Esophagus muscularis mucosa (tissue), 4 donors: ENCODE data around the gene MAD1L1. TPM values are rescaled to one million over a fixed set of nuclear protein-coding genes. Genes with fewer than 3 reads are reported as not detected.
"Not testable (repeated sequence)": the region's sequence is repeated elsewhere in the genome, so short reads cannot be mapped to it uniquely, and the experiment has no call there.

ENCODE experiments used
- DNase-seq: peaks from one replicate; pipeline ENCODE4 v3.0.0-alpha.2; 2017; ENCODE audit errors: extremely low spot score
- H3K27ac ChIP-seq, 4 donors: fragments of 200-600 bp; sonication (generic); replicated peaks in 1 of 4; 1 replicate in 3 of 4; 2 replicates in 1 of 4; pipeline ENCODE4 v1.5.1; 2016 to 2019; ENCODE audit warnings: mild to moderate bottlenecking in 1 of 4
- H3K27me3 ChIP-seq, 4 donors: fragments of 200-600 bp; sonication (generic); one replicate each; pipeline versions ENCODE4 v1.5.1 to v1.6.0; 2016 to 2019
- H3K36me3 ChIP-seq, 4 donors: fragments of 200-600 bp; sonication (generic); one replicate each; pipeline ENCODE4 v1.5.1; 2016 to 2019
- H3K4me1 ChIP-seq, 4 donors: fragments of 200-600 bp; sonication (generic); one replicate each; pipeline ENCODE4 v1.5.1; 2016 to 2019
- H3K4me3 ChIP-seq, 4 donors: fragments of 200-600 bp; sonication (generic); 1 replicate in 2 of 4; 2 replicates in 2 of 4; pipeline ENCODE4 v1.5.1; 2016 to 2019; ENCODE audit warnings: mild to moderate bottlenecking in 4 of 4, moderate library complexity in 1 of 4
- H3K9me3 ChIP-seq, 4 donors: fragments of 200-600 bp; sonication (generic); 1 replicate in 3 of 4; 2 replicates in 1 of 4; pipeline ENCODE4 v1.5.1; 2016 to 2019
- EP300 ChIP-seq: sonication (generic); formaldehyde crosslinking; IDR thresholded peaks from one replicate; pipeline ENCODE4 v1.6.1; 2017; ENCODE audit warnings: antibody characterized with exemption
- POLR2A ChIP-seq: fragments of 450-650 bp; IDR thresholded peaks from one replicate; pipeline ENCODE4 v1.6.1; 2017; ENCODE audit warnings: antibody characterized with exemption, moderate library complexity, mild to moderate bottlenecking, low read depth
- POLR2AphosphoS5 ChIP-seq, 2 donors: sonication (generic); formaldehyde crosslinking; IDR thresholded peaks; one replicate each; pipeline ENCODE4 v1.6.1; 2017; ENCODE audit warnings: antibody characterized with exemption in 2 of 2
- WGBS: methylation state at CpG from one replicate; pipeline ENCODE4 v1.1.5; 2018; 5-methylcytosine and 5-hydroxymethylcytosine counted together
- intact Hi-C: fragments of 100-400 bp; cut with DNase I; formaldehyde crosslinking; loops from one replicate; pipeline ENCODE4 v1.15.1; 2023
- total RNA-seq, 4 donors: library from RNA; depleted of rRNA; stranded (reverse); fragments of >200 nt; gene quantifications; one replicate each; pipeline versions ENCODE4 v1.1.0 to v1.2.1, GENCODE V29; 2016
- TF ChIP-seq, protein P1 (sequence below), 3 experiments: fragments of 200-600 bp in 2 of 3; fragments of 450-650 bp in 1 of 3; sonication (generic) in 2 of 3; IDR thresholded peaks; one replicate each; pipeline ENCODE4 v1.5.1; 2017 to 2019; ENCODE audit warnings: antibody characterized with exemption in 3 of 3, mild to moderate bottlenecking in 2 of 3, moderate library complexity in 1 of 3

The MAD1L1 gene
- total RNA-seq, 4 donors from 2014 or later = 22.2 to 33.1 (median 29.5) TPM

DNA sequence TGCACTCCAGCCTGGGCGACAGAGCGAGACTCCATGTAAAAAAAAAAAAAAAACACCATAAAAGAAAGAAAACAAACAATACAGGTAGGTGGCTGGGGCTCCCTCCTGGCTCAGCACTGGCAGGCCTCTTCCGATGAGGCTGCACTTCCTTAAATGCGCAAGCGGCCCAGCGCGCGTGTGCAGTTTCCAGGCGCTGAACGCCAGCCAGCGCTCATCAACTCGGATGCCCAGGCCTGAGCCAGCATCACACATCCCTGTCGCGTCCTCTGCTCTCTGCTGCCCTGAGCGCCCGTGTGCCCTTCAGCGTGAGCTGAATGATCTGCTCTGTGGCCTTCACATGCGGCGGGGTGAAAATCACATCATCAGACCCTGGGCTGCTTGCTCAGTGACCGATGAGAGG lies 41.1 kb upstream of the MAD1L1 start:
- Histone ChIP-seq H3K27ac (no peak overlapping the region), H3K36me3 (peaks cover 0 to 63% (median 50%) of the 10 kb centered on the region in 4 donors), H3K4me3 (no peak overlapping the region), H3K4me1 (peaks cover 0 to 6% (median 5%) of the 10 kb centered on the region in 4 donors), H3K27me3 (no peaks in the 10 kb centered on the region), H3K9me3 (no peaks in the 10 kb centered on the region)
- TF ChIP-seq POLR2AphosphoS5 (IDR thresholded peaks at IDR 0.05) = no peak
- no peak for TF ChIP-seq POLR2A
- TF ChIP-seq, protein P1, sequence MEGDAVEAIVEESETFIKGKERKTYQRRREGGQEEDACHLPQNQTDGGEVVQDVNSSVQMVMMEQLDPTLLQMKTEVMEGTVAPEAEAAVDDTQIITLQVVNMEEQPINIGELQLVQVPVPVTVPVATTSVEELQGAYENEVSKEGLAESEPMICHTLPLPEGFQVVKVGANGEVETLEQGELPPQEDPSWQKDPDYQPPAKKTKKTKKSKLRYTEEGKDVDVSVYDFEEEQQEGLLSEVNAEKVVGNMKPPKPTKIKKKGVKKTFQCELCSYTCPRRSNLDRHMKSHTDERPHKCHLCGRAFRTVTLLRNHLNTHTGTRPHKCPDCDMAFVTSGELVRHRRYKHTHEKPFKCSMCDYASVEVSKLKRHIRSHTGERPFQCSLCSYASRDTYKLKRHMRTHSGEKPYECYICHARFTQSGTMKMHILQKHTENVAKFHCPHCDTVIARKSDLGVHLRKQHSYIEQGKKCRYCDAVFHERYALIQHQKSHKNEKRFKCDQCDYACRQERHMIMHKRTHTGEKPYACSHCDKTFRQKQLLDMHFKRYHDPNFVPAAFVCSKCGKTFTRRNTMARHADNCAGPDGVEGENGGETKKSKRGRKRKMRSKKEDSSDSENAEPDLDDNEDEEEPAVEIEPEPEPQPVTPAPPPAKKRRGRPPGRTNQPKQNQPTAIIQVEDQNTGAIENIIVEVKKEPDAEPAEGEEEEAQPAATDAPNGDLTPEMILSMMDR (IDR thresholded peaks at IDR 0.05) = no peak
- TF ChIP-seq EP300 = no peak
- no peak for DNase-seq
- intact Hi-C loops = no loop called here
- 97% methylated on average over 19 of the region's 20 CpGs for WGBS

GRCh38 chr7:2272031-2272430 lies 39.3 kb upstream of the MAD1L1 start:
- no peaks in the 10 kb centered on the region for H3K9me3 ChIP-seq
- no peak overlapping the region for H3K4me3 ChIP-seq
- TF ChIP-seq POLR2A = no peak
- no peak for TF ChIP-seq EP300
- TF ChIP-seq, protein P1 (IDR thresholded peaks at IDR 0.05) = no peak
- TF ChIP-seq POLR2AphosphoS5 (IDR thresholded peaks at IDR 0.05) = no peak
- H3K36me3 ChIP-seq = peaks cover 0 to 61% (median 50%) of the 10 kb centered on the region in 4 donors
- intact Hi-C loops = no loop called here
- no peaks in the 10 kb centered on the region for H3K27me3 ChIP-seq
- 89% methylated on average over 8 of the region's 9 CpGs for WGBS
- no peak for DNase-seq
- H3K4me1 ChIP-seq = peaks cover 0 to 6% (median 5%) of the 10 kb centered on the region in 4 donors
- H3K27ac ChIP-seq = no peak overlapping the region

DNA sequence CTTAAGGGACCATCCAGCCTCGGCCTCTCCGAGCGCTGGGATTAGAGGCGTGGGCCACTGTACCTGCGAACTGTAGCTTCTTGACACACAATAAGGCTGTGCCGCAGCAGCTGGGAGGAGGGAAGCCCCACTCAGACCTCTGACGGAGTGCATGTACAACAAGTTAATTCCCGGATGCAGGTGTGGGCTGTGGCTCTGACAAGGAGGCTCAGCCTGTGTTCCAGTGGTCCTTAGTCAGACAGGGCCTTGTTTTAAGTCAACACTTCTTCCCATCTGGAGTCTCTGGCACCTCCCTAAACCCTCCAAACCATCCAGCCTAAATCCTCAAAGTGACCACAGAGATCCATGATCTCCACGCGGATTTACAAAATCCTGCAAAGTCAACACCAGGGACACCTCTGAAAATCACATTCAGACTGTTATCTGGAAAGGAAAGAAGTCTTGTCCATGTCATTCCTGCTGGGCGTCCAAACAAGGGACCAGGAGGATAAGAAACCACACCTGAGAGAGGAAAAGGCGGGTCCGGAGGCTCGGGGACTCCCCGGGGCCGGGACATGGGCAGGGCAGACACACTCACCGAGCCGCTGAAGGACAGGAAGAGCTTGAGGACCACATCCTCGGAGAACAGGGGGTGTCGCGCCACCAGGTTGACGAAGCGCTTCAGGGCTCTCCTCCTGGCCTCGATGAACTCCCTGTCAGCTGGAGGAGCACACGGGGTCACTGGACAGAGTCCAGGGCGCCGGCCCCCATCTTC lies 38.7 kb upstream of the MAD1L1 start:
- WGBS = 91% methylated on average over 18 of the region's 27 CpGs

DNA sequence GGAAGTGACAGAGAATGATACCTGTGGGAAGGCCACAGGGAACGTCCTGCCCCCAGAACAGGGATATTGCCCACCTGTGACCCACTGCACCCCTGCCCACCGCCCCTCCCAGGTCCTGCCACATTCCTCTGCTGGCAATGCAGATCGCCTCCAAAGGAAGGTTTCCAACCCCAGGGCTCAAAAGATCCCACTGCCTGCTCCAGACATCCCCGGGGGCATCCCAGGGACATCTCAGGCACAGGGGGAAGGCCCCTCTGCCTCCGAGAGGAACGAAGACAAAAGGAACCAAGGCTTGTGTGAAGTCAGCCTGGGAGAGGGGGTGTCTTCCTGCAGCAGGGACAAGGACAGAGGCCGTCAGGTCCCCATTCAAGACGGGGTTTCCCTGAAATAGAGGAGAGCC lies 37.8 kb upstream of the MAD1L1 start:
- Histone ChIP-seq H3K27ac (no peak overlapping the region), H3K27me3 (no peaks in the 10 kb centered on the region), H3K4me3 (no peak overlapping the region), H3K36me3 (peaks cover 0 to 63% (median 39%) of the 10 kb centered on the region in 4 donors), H3K4me1 (peaks cover 0 to 6% (median 5%) of the 10 kb centered on the region in 4 donors), H3K9me3 (no peaks in the 10 kb centered on the region)
- WGBS = 81% methylated on average over 5 of the region's 8 CpGs
- no peak for DNase-seq
- intact Hi-C loops = no loop called here
- TF ChIP-seq, protein P1 (IDR thresholded peaks at IDR 0.05) = no peak
- TF ChIP-seq EP300 = no peak
- no peak for TF ChIP-seq POLR2A
- TF ChIP-seq POLR2AphosphoS5 (IDR thresholded peaks at IDR 0.05) = no peak

More for the DNA sequence above, 38.7 kb upstream of the MAD1L1 start:
- H3K4me1 ChIP-seq = peaks cover 0 to 6% (median 5%) of the 10 kb centered on the region in 4 donors
- H3K9me3 ChIP-seq = no peaks in the 10 kb centered on the region
- no peak for TF ChIP-seq EP300
- TF ChIP-seq POLR2A = no peak
- DNase-seq = no peak
- H3K4me3 ChIP-seq = no peak overlapping the region
- no peak overlapping the region for H3K27ac ChIP-seq
- H3K36me3 ChIP-seq = peaks cover 0 to 60% (median 46%) of the 10 kb centered on the region in 4 donors
- H3K27me3 ChIP-seq = no peaks in the 10 kb centered on the region
- intact Hi-C loops = no loop called here

DNA sequence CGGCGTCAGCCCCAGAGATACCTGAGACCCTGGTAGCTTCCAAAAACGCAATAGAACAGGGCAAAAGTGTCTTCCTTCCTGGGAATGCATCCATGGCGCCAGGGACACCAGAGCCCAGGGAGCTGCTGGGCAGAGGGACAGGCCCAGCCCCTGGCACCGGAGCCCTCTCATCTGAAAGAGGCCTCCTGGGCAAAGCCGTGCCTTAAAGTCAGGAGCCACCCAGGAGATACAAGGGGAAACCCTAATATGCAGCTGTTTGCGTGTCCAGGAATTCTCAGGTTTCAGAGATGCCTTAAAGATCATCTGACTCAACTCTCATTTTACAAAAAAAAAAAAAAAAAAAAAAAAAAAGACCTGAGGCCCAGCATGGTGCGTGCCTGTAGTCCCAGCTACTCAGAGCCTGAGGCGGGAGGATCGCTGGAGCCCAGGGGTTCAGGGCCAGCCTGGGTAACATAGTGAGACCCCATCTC lies 37.3 kb upstream of the MAD1L1 start:
- no peak overlapping the region for H3K27ac ChIP-seq
- H3K9me3 ChIP-seq = no peaks in the 10 kb centered on the region
- intact Hi-C loops = no loop called here
- no peak for TF ChIP-seq EP300
- TF ChIP-seq POLR2AphosphoS5 (IDR thresholded peaks at IDR 0.05) = no peak
- no peak for TF ChIP-seq POLR2A
- TF ChIP-seq, protein P1 (IDR thresholded peaks at IDR 0.05) = no peak
- peaks cover 0 to 6% (median 5%) of the 10 kb centered on the region in 4 donors for H3K4me1 ChIP-seq
- DNase-seq = no peak
- no peaks in the 10 kb centered on the region for H3K27me3 ChIP-seq
- H3K4me3 ChIP-seq = no peak overlapping the region
- 92% methylated on average over 6 of the region's 10 CpGs for WGBS
- peaks cover 0 to 65% (median 40%) of the 10 kb centered on the region in 4 donors for H3K36me3 ChIP-seq

DNA sequence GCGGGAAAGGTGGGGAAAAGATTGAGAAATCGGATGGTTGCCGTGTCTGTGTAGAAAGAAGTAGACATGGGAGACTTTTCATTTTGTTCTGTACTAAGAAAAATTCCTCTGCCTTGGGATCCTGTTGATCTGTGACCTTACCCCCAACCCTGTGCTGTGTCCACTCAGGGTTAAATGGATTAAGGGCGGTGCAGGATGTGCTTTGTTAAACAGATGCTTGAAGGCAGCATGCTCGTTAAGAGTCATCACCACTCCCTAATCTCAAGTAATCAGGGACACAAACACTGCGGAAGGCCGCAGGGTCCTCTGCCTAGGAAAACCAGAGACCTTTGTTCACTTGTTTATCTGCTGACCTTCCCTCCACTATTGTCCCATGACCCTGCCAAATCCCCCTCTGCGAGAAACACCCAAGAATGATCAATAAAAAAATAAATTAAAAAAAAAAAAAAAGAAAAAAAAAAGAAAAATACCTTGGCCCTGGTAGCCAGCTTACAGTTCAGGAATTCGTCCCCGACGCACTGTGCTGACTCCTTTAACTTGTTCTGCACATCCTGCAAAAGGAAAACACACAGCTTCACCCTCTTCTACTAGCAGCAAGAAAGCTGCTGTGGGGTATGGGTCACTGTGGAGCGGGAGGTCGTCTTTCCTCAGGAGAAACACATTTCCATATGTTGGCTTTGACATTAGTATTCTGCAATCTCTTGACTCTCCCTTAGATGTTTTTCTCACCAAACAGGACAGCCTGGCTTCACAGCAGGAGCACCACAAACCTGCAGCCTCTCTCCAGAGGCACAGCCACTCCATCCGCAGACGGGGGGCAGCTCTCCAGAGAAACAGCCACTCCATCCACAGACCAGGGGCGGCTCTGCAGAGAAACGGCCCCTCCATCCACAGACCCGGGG lies 36.6 kb upstream of the MAD1L1 start:
- H3K4me3 ChIP-seq, intact Hi-C loops, H3K27me3 ChIP-seq, DNase-seq, H3K27ac ChIP-seq, H3K9me3 ChIP-seq, H3K4me1 ChIP-seq: not testable (repeated sequence)
- 61% methylated on average over 11 of the region's 18 CpGs for WGBS
- H3K36me3 ChIP-seq = peaks cover 0 to 63% (median 37%) of the 10 kb centered on the region in 4 donors
